ENCODE results near the gene RNF183.
"Not testable (repeated sequence)": the region's sequence is repeated elsewhere in the genome, so short reads cannot be mapped to it uniquely, and the experiment has no call there.

The RNF183 gene

GRCh38 chr9:113315231-113315630, 12.1 kb upstream of the RNF183 start:
- no peak for DNase-seq

- no peak for DNase-seq
These were observed 10.1 kb upstream of the RNF183 start for GRCh38 chr9:113313261-113313660.

- no peak for DNase-seq
These were observed 8.8 kb upstream of the RNF183 start for GRCh38 chr9:113311961-113312360.

- no peak for DNase-seq
These were observed 7.4 kb upstream of the RNF183 start for GRCh38 chr9:113310538-113310937.

GRCh38 chr9:113309204-113309813, 6.1 kb upstream of the RNF183 start:
- peak in 2 of 6 experiments; percentile 17 to 37 for DNase-seq

- no peak for DNase-seq
These were observed 4.3 kb upstream of the RNF183 start for GRCh38 chr9:113307396-113307975.

GRCh38 chr9:113306566-113306965, 3.4 kb upstream of the RNF183 start:
- no peak for DNase-seq

- no peak for DNase-seq
These were observed 1.6 kb downstream of the RNF183 start for GRCh38 chr9:113301548-113301947.

- DNase-seq = no peak
These were observed 3.3 kb downstream of the RNF183 start for GRCh38 chr9:113299800-113300292.

- no peak for DNase-seq
These were observed 4.0 kb downstream of the RNF183 start for GRCh38 chr9:113298924-113299770.

- no peak for DNase-seq
These were observed 4.9 kb downstream of the RNF183 start for GRCh38 chr9:113298311-113298710.

GRCh38 chr9:113296796-113297558, 6.2 kb downstream of the RNF183 start:
- no peak for DNase-seq

GRCh38 chr9:113296247-113296646, 6.9 kb downstream of the RNF183 start:
- DNase-seq = not testable (repeated sequence)

GRCh38 chr9:113293285-113293878, 9.8 kb downstream of the RNF183 start:
- no peak for DNase-seq

GRCh38 chr9:113290052-113290607, 13.0 kb downstream of the RNF183 start:
- no peak for DNase-seq

GRCh38 chr9:113289091-113289490, 14.1 kb downstream of the RNF183 start:
- DNase-seq = no peak

GRCh38 chr9:113281356-113281755, 21.8 kb downstream of the RNF183 start:
- no peak for DNase-seq

- DNase-seq = no peak
These were observed 24.3 kb downstream of the RNF183 start for GRCh38 chr9:113278840-113279239.

GRCh38 chr9:113275157-113276131, 27.7 kb downstream of the RNF183 start, which contains the start of the genes CDC26 and PRPF4:
Gene CDC26 (minus strand): TSS chr9:113275572. CDS start chr9:113272507, 3,065 bp downstream.
Gene PRPF4 (plus strand): TSS chr9:113275658. CDS start chr9:113275744, 86 bp downstream.
- DNase-seq = peak; percentile 86 to 93 (median 91)

GRCh38 chr9:113274474-113275156, 28.6 kb downstream of the RNF183 start:
- peak in 4 of 6 experiments; percentile 2 to 64 (median 40) for DNase-seq

Measured in stimulated activated naive CD4-positive, alpha-beta T cell (primary cell).